Nephron (organoid): ENCODE measurements around the gene HDAC4.

Experiments
- H3K27ac Mint-ChIP-seq, 3 experiments: 2 replicates each; pipeline ENCODE4 v1.8.0; 2020; ENCODE audit warnings: mixed read lengths in 3 of 3, mild to moderate bottlenecking in 2 of 3, moderate library complexity in 1 of 3
- H3K27me3 Mint-ChIP-seq: 2 replicates; pipeline ENCODE4 v1.8.0; 2021; ENCODE audit warnings: low read depth, mild to moderate bottlenecking, moderate library complexity, mixed read lengths
- H3K36me3 Mint-ChIP-seq: 2 replicates; pipeline ENCODE4 v1.8.0; 2020; ENCODE audit warnings: low read depth, mixed read lengths
- H3K4me1 Mint-ChIP-seq: 2 replicates; pipeline ENCODE4 v1.8.0; 2020; ENCODE audit warnings: mixed read lengths
- H3K4me3 Mint-ChIP-seq, 3 experiments: 2 replicates each; pipeline ENCODE4 v1.8.0; 2020; ENCODE audit warnings: mild to moderate bottlenecking in 3 of 3, mixed read lengths in 3 of 3, moderate library complexity in 2 of 3
- H3K9me3 Mint-ChIP-seq: 2 replicates; pipeline ENCODE4 v1.8.0; 2020; ENCODE audit warnings: mixed read lengths
- TF ChIP-seq, protein P1 (sequence below), 3 experiments: fragments of 200-600 bp; sonication (generic); IDR thresholded peaks; one replicate each; pipeline ENCODE4 v1.5.0; 2021; ENCODE audit warnings: antibody characterized with exemption in 3 of 3; ENCODE audit not compliant: unreplicated experiment in 3 of 3

HDAC4 gene

DNA sequence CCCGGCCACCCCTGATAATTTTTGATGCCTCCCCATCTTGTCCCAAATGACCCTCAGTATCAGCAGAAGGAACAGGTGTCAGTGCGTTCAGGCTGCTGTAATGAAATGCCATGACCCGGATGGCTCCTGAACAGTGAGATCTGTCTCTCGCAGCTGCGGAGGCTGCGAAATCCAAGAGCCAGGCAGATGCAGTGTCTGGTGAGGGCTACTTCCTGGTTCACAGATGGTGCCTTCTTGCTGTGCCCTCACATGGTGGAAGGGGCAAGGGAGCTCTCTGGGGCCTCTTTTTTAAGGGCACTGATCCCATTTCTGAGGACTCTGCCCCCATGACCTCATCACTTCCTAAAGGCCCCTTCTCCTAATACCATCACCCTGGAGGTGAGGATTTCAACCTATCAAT lies 400.7 kb downstream of the HDAC4 start:
- peak overlapping the region in 1 of 3 experiments; percentile 95 for H3K27ac Mint-ChIP-seq
- H3K4me3 Mint-ChIP-seq: no peak overlapping the region

DNA sequence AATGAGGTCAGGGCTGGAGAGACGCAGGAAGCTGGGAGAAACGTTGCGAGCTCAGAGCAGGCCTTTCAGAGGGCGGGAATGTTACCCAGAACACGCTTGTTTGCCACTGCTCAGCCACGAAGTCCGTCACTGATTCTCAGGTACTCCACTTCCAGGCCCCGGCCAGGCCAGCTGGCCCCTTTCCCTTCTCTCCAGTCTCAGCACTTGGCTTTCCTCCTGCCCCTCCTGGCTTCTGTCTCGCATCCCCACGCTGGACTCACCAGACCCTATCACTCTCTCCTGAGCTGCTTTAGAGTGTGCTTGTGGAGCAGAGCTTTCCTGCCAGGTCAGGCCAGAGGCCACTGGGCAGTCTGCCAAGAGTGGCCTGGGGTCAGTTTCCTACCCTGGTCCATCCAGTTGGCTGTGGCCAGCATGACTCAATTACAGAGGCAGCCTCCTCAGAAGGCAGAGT lies 401.5 kb downstream of the HDAC4 start:
- peaks cover 22% of the 10 kb centered on the region for H3K9me3 Mint-ChIP-seq
- TF ChIP-seq, protein P1, sequence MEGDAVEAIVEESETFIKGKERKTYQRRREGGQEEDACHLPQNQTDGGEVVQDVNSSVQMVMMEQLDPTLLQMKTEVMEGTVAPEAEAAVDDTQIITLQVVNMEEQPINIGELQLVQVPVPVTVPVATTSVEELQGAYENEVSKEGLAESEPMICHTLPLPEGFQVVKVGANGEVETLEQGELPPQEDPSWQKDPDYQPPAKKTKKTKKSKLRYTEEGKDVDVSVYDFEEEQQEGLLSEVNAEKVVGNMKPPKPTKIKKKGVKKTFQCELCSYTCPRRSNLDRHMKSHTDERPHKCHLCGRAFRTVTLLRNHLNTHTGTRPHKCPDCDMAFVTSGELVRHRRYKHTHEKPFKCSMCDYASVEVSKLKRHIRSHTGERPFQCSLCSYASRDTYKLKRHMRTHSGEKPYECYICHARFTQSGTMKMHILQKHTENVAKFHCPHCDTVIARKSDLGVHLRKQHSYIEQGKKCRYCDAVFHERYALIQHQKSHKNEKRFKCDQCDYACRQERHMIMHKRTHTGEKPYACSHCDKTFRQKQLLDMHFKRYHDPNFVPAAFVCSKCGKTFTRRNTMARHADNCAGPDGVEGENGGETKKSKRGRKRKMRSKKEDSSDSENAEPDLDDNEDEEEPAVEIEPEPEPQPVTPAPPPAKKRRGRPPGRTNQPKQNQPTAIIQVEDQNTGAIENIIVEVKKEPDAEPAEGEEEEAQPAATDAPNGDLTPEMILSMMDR (IDR thresholded peaks at IDR 0.05; ENCODE audit: unreplicated experiment in 3 of 3): no peak
- H3K27me3 Mint-ChIP-seq: peaks cover 43% of the 10 kb centered on the region

More for the DNA sequence above, 400.7 kb downstream of the HDAC4 start:
- Mint-ChIP-seq H3K9me3 (peaks cover 18% of the 10 kb centered on the region), H3K36me3 (peaks cover 13% of the 10 kb centered on the region), H3K27me3 (peaks cover 48% of the 10 kb centered on the region), H3K4me1 (peaks cover 67% of the 10 kb centered on the region)
- TF ChIP-seq, protein P1 (IDR thresholded peaks at IDR 0.05; ENCODE audit: unreplicated experiment in 3 of 3): no peak

DNA sequence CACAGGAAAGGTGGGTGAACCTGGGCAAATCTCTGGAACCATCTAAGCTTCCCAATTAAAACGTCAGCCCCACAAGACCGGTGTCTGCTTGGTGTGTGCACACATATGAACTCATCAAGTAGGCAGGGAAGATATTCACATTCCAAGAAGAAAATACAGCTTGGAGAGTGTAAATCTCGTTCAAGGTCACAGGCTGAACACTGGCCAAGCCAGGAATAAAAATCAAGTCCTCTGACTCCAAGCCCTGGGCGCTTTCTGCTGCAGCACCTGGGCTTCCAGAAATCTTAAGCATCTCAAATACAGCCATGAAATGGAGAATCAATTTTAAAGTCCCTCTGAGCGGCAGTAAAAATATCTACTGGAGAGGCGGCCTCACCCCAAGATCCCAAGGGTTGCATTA lies 402.0 kb downstream of the HDAC4 start:
- TF ChIP-seq, protein P1 (IDR thresholded peaks at IDR 0.05; ENCODE audit: unreplicated experiment in 3 of 3): no peak
- H3K4me1 Mint-ChIP-seq: peaks cover 55% of the 10 kb centered on the region
- H3K4me3 Mint-ChIP-seq: peak overlapping the region in 2 of 3 experiments; percentile 12 to 52
- H3K27ac Mint-ChIP-seq: peak overlapping the region; percentile 75 to 95 (median 94)
- H3K27me3 Mint-ChIP-seq: peaks cover 39% of the 10 kb centered on the region
- H3K9me3 Mint-ChIP-seq: peaks cover 26% of the 10 kb centered on the region
- peaks cover 17% of the 10 kb centered on the region for H3K36me3 Mint-ChIP-seq

More for the DNA sequence above, 401.5 kb downstream of the HDAC4 start:
- Mint-ChIP-seq H3K36me3 (peaks cover 13% of the 10 kb centered on the region), H3K27ac (peak overlapping the region; percentile 75 to 95 (median 94)), H3K4me3 (peak overlapping the region in 1 of 3 experiments; percentile 52), H3K4me1 (peaks cover 60% of the 10 kb centered on the region)
